Measurements from ENCODE around the gene MIOS. TPM values are rescaled to one million over a fixed set of nuclear protein-coding genes. Genes with fewer than 3 reads are reported as not detected.

The MIOS gene
- total RNA-seq, 2 donors from 2014 or later: 23.6 to 32.6 TPM

DNA sequence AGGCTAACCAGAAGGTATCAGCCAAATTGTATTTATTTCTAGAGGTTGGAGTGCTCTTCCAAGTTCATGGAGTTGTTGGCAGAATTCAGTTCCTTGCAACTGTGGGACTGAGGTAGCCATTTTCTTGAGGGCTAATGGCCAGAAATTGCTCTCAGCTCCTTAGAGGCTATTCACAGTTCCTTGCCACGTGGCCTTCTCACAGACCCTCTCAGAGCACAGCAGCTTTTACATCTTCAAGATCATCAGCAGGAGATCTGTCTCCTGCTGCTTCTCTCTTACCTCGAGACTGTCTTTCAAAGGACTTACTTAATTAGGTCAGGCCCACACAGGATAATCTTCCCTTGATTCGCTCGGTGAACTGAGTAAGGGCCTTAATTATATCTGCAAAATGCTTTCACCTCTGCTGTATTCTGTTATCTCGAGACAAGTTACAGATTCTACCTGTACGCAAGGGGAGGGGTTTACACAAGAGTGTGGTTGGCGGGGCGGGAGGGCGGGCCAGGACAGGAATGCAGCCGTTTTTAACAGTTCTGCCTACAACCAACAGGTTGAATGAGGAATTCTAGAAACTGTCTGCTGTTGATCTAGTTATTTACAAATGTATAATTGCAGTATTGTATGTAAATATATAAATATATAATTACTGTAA is 15.0 kb downstream of the MIOS start:
- Histone ChIP-seq H3K9me3 (no peaks in the 10 kb centered on the region), H3K4me1 (ENCODE audit: control insufficient read depth in 1 of 2, low read depth in 2 of 2) (no peaks in the 10 kb centered on the region), H3K27ac (no peak overlapping the region), H3K27me3 (replicated peaks; ENCODE audit: insufficient read depth) (no peaks in the 10 kb centered on the region), H3K4me3 (no peak overlapping the region), H3K36me3 (no peaks in the 10 kb centered on the region)
- DNase-seq (ENCODE audit: low spot score): no peak
- TF ChIP-seq, protein P1, sequence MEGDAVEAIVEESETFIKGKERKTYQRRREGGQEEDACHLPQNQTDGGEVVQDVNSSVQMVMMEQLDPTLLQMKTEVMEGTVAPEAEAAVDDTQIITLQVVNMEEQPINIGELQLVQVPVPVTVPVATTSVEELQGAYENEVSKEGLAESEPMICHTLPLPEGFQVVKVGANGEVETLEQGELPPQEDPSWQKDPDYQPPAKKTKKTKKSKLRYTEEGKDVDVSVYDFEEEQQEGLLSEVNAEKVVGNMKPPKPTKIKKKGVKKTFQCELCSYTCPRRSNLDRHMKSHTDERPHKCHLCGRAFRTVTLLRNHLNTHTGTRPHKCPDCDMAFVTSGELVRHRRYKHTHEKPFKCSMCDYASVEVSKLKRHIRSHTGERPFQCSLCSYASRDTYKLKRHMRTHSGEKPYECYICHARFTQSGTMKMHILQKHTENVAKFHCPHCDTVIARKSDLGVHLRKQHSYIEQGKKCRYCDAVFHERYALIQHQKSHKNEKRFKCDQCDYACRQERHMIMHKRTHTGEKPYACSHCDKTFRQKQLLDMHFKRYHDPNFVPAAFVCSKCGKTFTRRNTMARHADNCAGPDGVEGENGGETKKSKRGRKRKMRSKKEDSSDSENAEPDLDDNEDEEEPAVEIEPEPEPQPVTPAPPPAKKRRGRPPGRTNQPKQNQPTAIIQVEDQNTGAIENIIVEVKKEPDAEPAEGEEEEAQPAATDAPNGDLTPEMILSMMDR (IDR thresholded peaks at IDR 0.05): no peak
- no peak for ATAC-seq (ENCODE audit: insufficient number of reproducible peaks, low FRiP score, low read depth)

- no peaks in the 10 kb centered on the region for H3K27me3 ChIP-seq (replicated peaks; ENCODE audit: insufficient read depth)
- no peak overlapping the region for H3K4me3 ChIP-seq
- no peak for DNase-seq (ENCODE audit: low spot score)
- no peaks in the 10 kb centered on the region for H3K4me1 ChIP-seq (ENCODE audit: control insufficient read depth in 1 of 2, low read depth in 2 of 2)
- no peaks in the 10 kb centered on the region for H3K9me3 ChIP-seq
- ATAC-seq (ENCODE audit: insufficient number of reproducible peaks, low FRiP score, low read depth): no peak
- no peak overlapping the region for H3K27ac ChIP-seq
- TF ChIP-seq, protein P1 (IDR thresholded peaks at IDR 0.05): no peak
- no peaks in the 10 kb centered on the region for H3K36me3 ChIP-seq
Measured at GRCh38 chr7:7582596-7582995, 15.9 kb downstream of the MIOS start.

GRCh38 chr7:7583731-7584130 is 17.0 kb downstream of the MIOS start:
- ATAC-seq (ENCODE audit: insufficient number of reproducible peaks, low FRiP score, low read depth) (no peak), DNase-seq (ENCODE audit: low spot score) (no peak)
- Histone ChIP-seq H3K36me3 (no peaks in the 10 kb centered on the region), H3K9me3 (no peaks in the 10 kb centered on the region), H3K4me1 (ENCODE audit: control insufficient read depth in 1 of 2, low read depth in 2 of 2) (no peaks in the 10 kb centered on the region), H3K27ac (no peak overlapping the region), H3K27me3 (replicated peaks; ENCODE audit: insufficient read depth) (no peaks in the 10 kb centered on the region), H3K4me3 (no peak overlapping the region)
- TF ChIP-seq, protein P1 (IDR thresholded peaks at IDR 0.05): no peak

DNA sequence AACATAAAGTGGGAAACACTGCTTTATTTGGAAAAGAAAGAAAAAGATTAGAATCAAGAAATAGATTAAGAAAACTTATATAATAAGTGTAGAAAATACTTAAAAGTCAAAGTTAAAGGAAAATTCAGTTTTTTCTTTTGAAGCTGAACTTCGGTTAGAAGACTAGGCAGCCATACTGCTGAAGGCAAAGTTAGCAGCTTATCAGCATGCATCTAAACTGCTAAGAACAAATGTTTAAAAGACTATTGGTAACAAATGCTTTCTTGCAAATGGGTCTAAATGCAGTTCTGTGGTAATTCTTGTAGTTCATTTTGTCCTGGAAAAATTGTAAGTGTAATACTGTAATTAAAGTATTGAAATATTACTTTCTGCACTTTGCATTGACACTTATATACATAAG is 18.0 kb downstream of the MIOS start:
- H3K27me3 ChIP-seq (replicated peaks; ENCODE audit: insufficient read depth): no peaks in the 10 kb centered on the region
- no peaks in the 10 kb centered on the region for H3K36me3 ChIP-seq
- no peaks in the 10 kb centered on the region for H3K9me3 ChIP-seq
- H3K4me1 ChIP-seq (ENCODE audit: control insufficient read depth in 1 of 2, low read depth in 2 of 2): no peaks in the 10 kb centered on the region
- H3K4me3 ChIP-seq: no peak overlapping the region
- DNase-seq (ENCODE audit: low spot score) (no peak), ATAC-seq (ENCODE audit: insufficient number of reproducible peaks, low FRiP score, low read depth) (no peak)
- no peak overlapping the region for H3K27ac ChIP-seq
- TF ChIP-seq, protein P1 (IDR thresholded peaks at IDR 0.05): no peak

- Histone ChIP-seq H3K9me3 (no peaks in the 10 kb centered on the region), H3K4me3 (no peak overlapping the region), H3K4me1 (ENCODE audit: control insufficient read depth in 1 of 2, low read depth in 2 of 2) (no peaks in the 10 kb centered on the region), H3K36me3 (no peaks in the 10 kb centered on the region), H3K27me3 (replicated peaks; ENCODE audit: insufficient read depth) (no peaks in the 10 kb centered on the region), H3K27ac (no peak overlapping the region)
- no peak for DNase-seq (ENCODE audit: low spot score)
- no peak for ATAC-seq (ENCODE audit: insufficient number of reproducible peaks, low FRiP score, low read depth)
- TF ChIP-seq, protein P1 (IDR thresholded peaks at IDR 0.05): no peak
Measured at GRCh38 chr7:7585241-7585928, 18.7 kb downstream of the MIOS start.

Measured in thoracic aorta (tissue), 2 donors.